GM12801 (cell line): Measurements from ENCODE around the gene NCAPG.

ENCODE experiments used
- CTCF ChIP-seq: IDR thresholded peaks from one replicate; pipeline ENCODE4 v1.5.1; 2011; ENCODE audit warnings: control low read depth; ENCODE audit not compliant: insufficient read length; ENCODE audit errors: extremely low read depth

NCAPG gene

GRCh38 chr4:17805580-17806155 lies 5.1 kb upstream of the NCAPG start:
- no peak for TF ChIP-seq CTCF

- TF ChIP-seq CTCF, result no peak
Measured at GRCh38 chr4:17807446-17807845, 3.3 kb upstream of the NCAPG start.

GRCh38 chr4:17809667-17810066 lies 1.1 kb upstream of the NCAPG start:
- TF ChIP-seq CTCF, result no peak

GRCh38 chr4:17811078-17811603 lies 362 bp downstream of the NCAPG start:
- no peak for TF ChIP-seq CTCF

GRCh38 chr4:17812125-17812524 lies 1.3 kb downstream of the NCAPG start:
- TF ChIP-seq CTCF, result no peak

GRCh38 chr4:17812801-17813200 lies 2.0 kb downstream of the NCAPG start:
- TF ChIP-seq CTCF, result no peak

- no peak for TF ChIP-seq CTCF
Measured at GRCh38 chr4:17814140-17814539, 3.4 kb downstream of the NCAPG start.
